Lung (tissue), 12 donors: ENCODE results near the gene NXF1. TPM values are rescaled to one million over a fixed set of nuclear protein-coding genes. Genes with fewer than 3 reads are reported as not detected.

Source experiments
- ATAC-seq: fragments of 200-7000 bp; cut with Tn5 transposase; one replicate; pipeline ENCODE4 v1.9.1; 2020; ENCODE audit warnings: moderate number of reproducible peaks; ENCODE audit not compliant: insufficient read depth, low FRiP score
- DNase-seq, 3 donors: peaks; one replicate each; pipeline ENCODE4 v3.0.0-alpha.2; 2013 to 2017
- H3K27ac ChIP-seq, 2 donors: one replicate each; pipeline ENCODE4 v1.5.1; 2013; ENCODE audit warnings: mild to moderate bottlenecking in 2 of 2, moderate library complexity in 2 of 2, control low read depth in 1 of 2, inconsistent platforms in 1 of 2, low read depth in 1 of 2, low read length in 1 of 2
- H3K27me3 ChIP-seq, 3 donors: one replicate each; pipeline ENCODE4 v1.5.1; 2013; ENCODE audit warnings: low read length in 2 of 3; ENCODE audit not compliant: control insufficient read depth in 3 of 3, insufficient read depth in 3 of 3
- H3K36me3 ChIP-seq, 4 donors: one replicate each; pipeline ENCODE4 v1.5.1; 2013; ENCODE audit warnings: low read length in 4 of 4, mild to moderate bottlenecking in 1 of 4, moderate library complexity in 1 of 4; ENCODE audit not compliant: control insufficient read depth in 4 of 4, insufficient read depth in 4 of 4
- H3K4me1 ChIP-seq, 5 donors: one replicate each; pipeline ENCODE4 v1.5.1; 2013; ENCODE audit warnings: low read length in 5 of 5, mild to moderate bottlenecking in 2 of 5, moderate library complexity in 1 of 5; ENCODE audit not compliant: control insufficient read depth in 5 of 5, insufficient read depth in 5 of 5
- H3K4me3 ChIP-seq: one replicate; pipeline ENCODE4 v1.5.1; 2013; ENCODE audit warnings: mild to moderate bottlenecking, control low read depth, moderate library complexity
- H3K9ac ChIP-seq, 2 donors: one replicate each; pipeline ENCODE4 v1.5.1; 2013; ENCODE audit warnings: low read length in 2 of 2, control low read depth in 1 of 2; ENCODE audit not compliant: insufficient read depth in 1 of 2
- H3K9me3 ChIP-seq, 4 donors: one replicate each; pipeline ENCODE4 v1.5.1; 2013; ENCODE audit warnings: low read length in 3 of 4, mild to moderate bottlenecking in 1 of 4, moderate library complexity in 1 of 4; ENCODE audit not compliant: control insufficient read depth in 4 of 4, insufficient read depth in 3 of 4
- WGBS, 2 donors: extraction: QIAGEN DNeasy Blood & Tissue Kit; methylation state at CpG; one replicate each; pipeline ENCODE4 v1.1.7; 2013; 5-methylcytosine and 5-hydroxymethylcytosine counted together
- polyA plus RNA-seq, 2 donors: library from polyadenylated mRNA; stranded (reverse); fragments of 200-250 nt; gene quantifications; one replicate each; pipeline ENCODE4 v1.2.1, GENCODE V29; 2013
- total RNA-seq, 2 donors: library from RNA; depleted of rRNA in 1 of 2; stranded (reverse); fragments of >200 nt in 1 of 2; gene quantifications; one replicate each; pipeline ENCODE4 v1.2.1, GENCODE V29; 2014 to 2021
- TF ChIP-seq, protein P1 (sequence below): IDR thresholded peaks from 2 replicates; pipeline ENCODE4 v1.5.1; 2012; ENCODE audit warnings: mild to moderate bottlenecking; ENCODE audit errors: control extremely low read depth, extremely low read depth
- donor health status: control.
- donor health status: control.
- donor health status: Bipolar disorder and iron deficiency.
- donor health status: healthy.
- donor health status: DM: yes; HTN: yes; CAD: no.

Gene NXF1
- total and polyA plus RNA-seq, 4 donors = 62.6 to 89.4 (median 75.5) TPM

DNA sequence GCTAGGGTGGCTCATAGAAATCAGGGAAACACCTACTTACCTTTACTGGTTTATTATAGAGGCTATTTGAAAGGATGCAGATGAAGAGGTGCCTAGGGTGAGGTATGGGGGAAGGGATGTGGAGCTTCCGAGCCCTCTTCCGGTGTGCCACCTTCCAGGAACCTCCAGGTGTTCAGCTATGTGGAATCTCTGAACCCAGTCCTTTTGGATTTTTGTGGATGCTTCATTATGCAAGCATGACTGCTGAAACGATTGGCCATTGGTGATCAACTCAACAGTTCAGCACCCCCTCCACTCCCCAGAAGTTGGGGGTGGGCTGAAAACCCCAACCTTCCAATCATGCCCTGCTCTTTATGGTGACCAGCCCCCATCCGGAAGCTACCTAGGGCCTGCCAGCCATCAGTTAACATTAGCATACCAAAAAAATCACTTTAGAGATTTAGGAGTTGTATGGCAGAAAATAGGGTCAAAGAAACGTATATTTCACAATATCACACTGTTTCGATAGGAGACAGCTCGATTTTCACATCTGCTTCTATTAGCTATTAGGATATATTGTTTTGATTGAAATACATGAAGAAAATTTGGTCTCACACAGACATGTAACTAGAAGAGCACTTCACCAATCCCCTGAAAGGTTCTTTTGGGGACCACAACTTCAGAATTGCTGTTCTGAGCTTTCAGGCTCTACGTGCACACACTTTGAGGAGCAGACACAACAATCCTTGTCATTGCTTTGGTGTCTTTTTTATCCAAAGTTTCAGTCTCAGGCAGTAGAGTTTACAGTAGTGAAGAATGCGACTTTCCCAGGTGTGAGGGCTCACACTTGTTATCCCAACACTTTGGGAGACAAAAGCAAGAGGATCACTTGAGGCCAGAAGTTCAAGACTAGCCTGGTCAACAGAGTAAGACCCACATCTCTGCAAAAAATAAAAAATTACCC, 47.1 kb downstream of the NXF1 start:
- Histone ChIP-seq H3K4me1 (peaks cover 0 to 19% (median 7%) of the 10 kb centered on the region in 5 donors), H3K27me3 (no peaks in the 10 kb centered on the region), H3K36me3 (peaks cover 0 to 5% (median 2%) of the 10 kb centered on the region in 4 donors), H3K9ac (no peak overlapping the region), H3K27ac (no peak overlapping the region), H3K9me3 (no peaks in the 10 kb centered on the region), H3K4me3 (no peak overlapping the region)
- TF ChIP-seq, protein P1, sequence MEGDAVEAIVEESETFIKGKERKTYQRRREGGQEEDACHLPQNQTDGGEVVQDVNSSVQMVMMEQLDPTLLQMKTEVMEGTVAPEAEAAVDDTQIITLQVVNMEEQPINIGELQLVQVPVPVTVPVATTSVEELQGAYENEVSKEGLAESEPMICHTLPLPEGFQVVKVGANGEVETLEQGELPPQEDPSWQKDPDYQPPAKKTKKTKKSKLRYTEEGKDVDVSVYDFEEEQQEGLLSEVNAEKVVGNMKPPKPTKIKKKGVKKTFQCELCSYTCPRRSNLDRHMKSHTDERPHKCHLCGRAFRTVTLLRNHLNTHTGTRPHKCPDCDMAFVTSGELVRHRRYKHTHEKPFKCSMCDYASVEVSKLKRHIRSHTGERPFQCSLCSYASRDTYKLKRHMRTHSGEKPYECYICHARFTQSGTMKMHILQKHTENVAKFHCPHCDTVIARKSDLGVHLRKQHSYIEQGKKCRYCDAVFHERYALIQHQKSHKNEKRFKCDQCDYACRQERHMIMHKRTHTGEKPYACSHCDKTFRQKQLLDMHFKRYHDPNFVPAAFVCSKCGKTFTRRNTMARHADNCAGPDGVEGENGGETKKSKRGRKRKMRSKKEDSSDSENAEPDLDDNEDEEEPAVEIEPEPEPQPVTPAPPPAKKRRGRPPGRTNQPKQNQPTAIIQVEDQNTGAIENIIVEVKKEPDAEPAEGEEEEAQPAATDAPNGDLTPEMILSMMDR = no peak
- ATAC-seq (no peak), DNase-seq (no peak)
- WGBS, 2 donors = 65 to 73% methylated on average over 9 of the region's 9 CpGs

DNA sequence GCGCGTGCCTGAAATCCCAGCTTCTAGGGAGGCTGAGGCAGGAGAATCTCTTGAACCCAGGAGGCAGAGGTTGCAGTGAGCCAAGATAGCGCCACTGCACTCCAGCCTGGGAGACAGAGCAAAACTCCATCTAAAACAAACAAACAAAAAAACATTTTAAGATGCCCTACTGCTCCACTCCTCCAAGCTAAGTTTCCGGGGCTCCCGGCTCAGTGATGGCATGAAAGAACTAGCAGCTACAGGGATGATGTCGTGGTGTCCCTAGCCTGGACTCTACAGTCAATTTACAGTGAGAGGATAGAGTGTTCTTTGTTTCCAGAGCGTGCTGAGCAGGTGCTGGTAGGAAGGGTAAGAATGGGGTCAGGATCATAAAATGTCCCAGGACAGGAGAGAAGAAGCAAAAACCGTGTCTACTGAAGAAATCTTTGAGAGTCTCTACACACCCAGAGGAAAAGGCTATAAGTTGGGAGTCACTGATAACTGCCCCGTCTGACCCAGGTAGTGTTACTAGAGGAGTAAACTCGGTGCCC, 50.1 kb downstream of the NXF1 start:
- ATAC-seq (no peak), DNase-seq (no peak)
- Histone ChIP-seq H3K27ac (no peak overlapping the region), H3K4me3 (no peak overlapping the region), H3K36me3 (peaks cover 0 to 16% (median 10%) of the 10 kb centered on the region in 4 donors), H3K4me1 (peaks cover 0 to 11% (median 0%) of the 10 kb centered on the region in 5 donors), H3K9ac (no peak overlapping the region), H3K9me3 (no peaks in the 10 kb centered on the region), H3K27me3 (no peaks in the 10 kb centered on the region)
- TF ChIP-seq, protein P1 = no peak
- 86 to 90% methylated on average over 10 of the region's 10 CpGs for WGBS, 2 donors

DNA sequence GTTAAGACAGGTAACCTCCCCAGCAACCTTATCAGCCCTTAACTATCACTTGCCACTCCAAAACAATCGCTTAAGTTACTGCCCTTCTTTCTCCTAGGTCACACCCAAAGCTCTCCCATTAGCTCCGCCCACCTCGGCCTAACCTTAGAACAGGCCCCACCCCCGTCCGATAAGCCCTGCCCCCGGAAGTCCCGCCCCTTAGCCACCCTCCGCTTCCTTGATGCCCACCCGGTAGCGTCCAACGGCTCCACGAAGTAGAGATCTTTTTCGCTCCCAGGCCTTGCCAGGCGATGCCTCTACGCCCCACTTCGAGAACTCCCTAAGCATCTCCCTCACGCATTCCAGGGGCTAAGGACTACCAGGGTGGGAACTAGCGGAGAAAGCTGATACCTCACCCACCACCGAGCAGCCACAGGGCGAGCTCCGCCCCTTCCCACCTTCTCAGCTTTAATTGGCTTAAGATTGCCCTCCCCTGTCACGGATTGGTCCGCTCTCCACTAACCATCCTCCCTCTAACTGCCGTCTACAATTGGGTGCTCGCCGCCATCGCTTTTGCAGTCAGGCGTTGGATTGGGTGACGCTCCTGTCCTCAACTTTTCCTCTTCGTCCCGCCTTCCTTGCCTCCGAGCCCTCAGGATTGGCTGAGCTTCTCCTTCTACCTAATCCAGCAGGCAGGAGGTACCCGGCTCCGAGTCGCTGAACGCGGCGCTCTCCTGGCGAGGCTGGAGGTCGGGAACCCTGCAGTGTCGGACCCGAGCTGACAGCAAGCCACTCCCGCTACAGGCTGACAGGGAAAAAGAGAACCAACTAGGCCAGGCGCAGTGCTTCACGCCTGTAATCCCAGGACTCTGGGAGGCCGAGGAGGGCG, 51.3 kb downstream of the NXF1 start, which contains the start of gene ZBTB3:
TSS of gene ZBTB3 (minus strand) at position 425 of the 868 bp plus-strand sequence. CDS start 496 bp downstream, outside the sequence.
- ATAC-seq (peak; percentile 98), DNase-seq (peak; percentile 98 to 100 (median 99))
- no peaks in the 10 kb centered on the region for H3K9me3 ChIP-seq
- peaks cover 0 to 11% (median 0%) of the 10 kb centered on the region in 5 donors for H3K4me1 ChIP-seq
- WGBS, 2 donors = 1% methylated on average over 47 of the region's 47 CpGs
- H3K27ac ChIP-seq = peak within 1 kb of the TSS; percentile 92 to 96
- peak within 1 kb of the TSS in 1 of 2 donors; percentile 91 for H3K9ac ChIP-seq
- TF ChIP-seq, protein P1 = no peak
- H3K4me3 ChIP-seq = peak within 1 kb of the TSS; percentile 71
- no peaks in the 10 kb centered on the region for H3K27me3 ChIP-seq
- H3K36me3 ChIP-seq = peaks cover 0 to 20% (median 11%) of the 10 kb centered on the region in 4 donors
